ENCODE measurements around the gene GPAM. TPM values are rescaled to one million over a fixed set of nuclear protein-coding genes. Genes with fewer than 3 reads are reported as not detected.

The GPAM gene
- total RNA-seq, 1 donor from 2014 or later, result 22.2 TPM

- H3K4me1 ChIP-seq, result no peaks in the 10 kb centered on the region
- TF ChIP-seq, protein P1, sequence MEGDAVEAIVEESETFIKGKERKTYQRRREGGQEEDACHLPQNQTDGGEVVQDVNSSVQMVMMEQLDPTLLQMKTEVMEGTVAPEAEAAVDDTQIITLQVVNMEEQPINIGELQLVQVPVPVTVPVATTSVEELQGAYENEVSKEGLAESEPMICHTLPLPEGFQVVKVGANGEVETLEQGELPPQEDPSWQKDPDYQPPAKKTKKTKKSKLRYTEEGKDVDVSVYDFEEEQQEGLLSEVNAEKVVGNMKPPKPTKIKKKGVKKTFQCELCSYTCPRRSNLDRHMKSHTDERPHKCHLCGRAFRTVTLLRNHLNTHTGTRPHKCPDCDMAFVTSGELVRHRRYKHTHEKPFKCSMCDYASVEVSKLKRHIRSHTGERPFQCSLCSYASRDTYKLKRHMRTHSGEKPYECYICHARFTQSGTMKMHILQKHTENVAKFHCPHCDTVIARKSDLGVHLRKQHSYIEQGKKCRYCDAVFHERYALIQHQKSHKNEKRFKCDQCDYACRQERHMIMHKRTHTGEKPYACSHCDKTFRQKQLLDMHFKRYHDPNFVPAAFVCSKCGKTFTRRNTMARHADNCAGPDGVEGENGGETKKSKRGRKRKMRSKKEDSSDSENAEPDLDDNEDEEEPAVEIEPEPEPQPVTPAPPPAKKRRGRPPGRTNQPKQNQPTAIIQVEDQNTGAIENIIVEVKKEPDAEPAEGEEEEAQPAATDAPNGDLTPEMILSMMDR (IDR thresholded peaks at IDR 0.05; ENCODE audit: borderline replicate concordance), result no peak
- no peaks in the 10 kb centered on the region for H3K27me3 ChIP-seq (ENCODE audit: low read depth)
- no peak for DNase-seq
- H3K4me3 ChIP-seq, result no peak overlapping the region
- H3K9me3 ChIP-seq (replicated peaks), result no peaks in the 10 kb centered on the region
- H3K36me3 ChIP-seq, result peaks cover 78% of the 10 kb centered on the region
- intact Hi-C loops (cut with micrococcal nuclease), result no loop called here
- H3K27ac ChIP-seq (replicated peaks), result no peak overlapping the region
These were observed 32.0 kb downstream of the GPAM start for GRCh38 chr10:112151524-112152039.

DNA sequence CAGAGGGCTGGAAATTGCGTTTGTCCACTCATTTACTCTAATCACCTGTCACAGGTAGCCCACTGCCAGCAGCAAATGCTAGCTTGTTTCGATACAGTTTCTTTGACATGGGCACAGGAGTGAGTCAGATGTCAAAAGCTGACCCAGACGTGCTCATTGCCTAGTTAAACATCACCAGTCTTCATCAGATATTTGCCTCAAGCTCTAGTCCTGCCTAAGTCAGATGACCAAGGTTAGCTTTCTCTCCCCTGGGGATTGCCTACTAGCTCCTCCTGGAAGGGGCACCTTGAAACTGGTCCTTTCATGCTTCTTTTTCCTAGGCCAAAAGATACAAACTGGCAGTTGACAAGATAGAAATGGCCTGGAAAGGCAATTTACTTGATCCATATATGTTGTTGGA lies 35.2 kb downstream of the GPAM start:
- no peak for DNase-seq
- no peak overlapping the region for H3K4me3 ChIP-seq
- TF ChIP-seq, protein P1 (IDR thresholded peaks at IDR 0.05; ENCODE audit: borderline replicate concordance), result no peak
- intact Hi-C loops (cut with micrococcal nuclease), result no loop called here
- H3K27me3 ChIP-seq (ENCODE audit: low read depth), result no peaks in the 10 kb centered on the region
- H3K36me3 ChIP-seq, result peaks cover 46% of the 10 kb centered on the region
- no peaks in the 10 kb centered on the region for H3K4me1 ChIP-seq
- no peak overlapping the region for H3K27ac ChIP-seq (replicated peaks)
- no peaks in the 10 kb centered on the region for H3K9me3 ChIP-seq (replicated peaks)

GRCh38 chr10:112146799-112147198 lies 36.8 kb downstream of the GPAM start:
- H3K4me3 ChIP-seq, result no peak overlapping the region
- TF ChIP-seq, protein P1 (IDR thresholded peaks at IDR 0.05; ENCODE audit: borderline replicate concordance), result no peak

DNA sequence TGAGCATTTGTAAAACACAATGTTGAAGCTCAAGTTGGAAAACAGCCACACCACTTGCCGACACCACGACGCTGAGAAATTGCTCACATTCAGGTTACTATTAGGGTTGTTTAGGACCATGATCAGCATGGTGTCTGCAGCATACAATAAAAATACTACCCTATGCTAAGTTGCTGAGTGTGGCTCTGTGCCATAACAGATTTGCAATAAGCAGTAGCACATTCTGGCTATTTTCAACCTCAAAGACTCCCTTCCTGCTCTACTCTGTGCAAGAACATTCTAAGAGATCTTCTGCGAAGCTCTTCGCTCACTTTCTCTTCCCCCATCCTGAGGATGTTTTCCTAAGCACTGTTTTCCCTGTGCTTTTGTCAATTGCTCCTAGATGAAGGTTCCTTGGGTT lies 38.3 kb downstream of the GPAM start:
- no peak for DNase-seq
- H3K4me3 ChIP-seq, result no peak overlapping the region
- peaks cover 17% of the 10 kb centered on the region for H3K36me3 ChIP-seq
- H3K4me1 ChIP-seq, result no peaks in the 10 kb centered on the region
- H3K27me3 ChIP-seq (ENCODE audit: low read depth), result no peaks in the 10 kb centered on the region
- intact Hi-C loops (cut with micrococcal nuclease), result no loop called here
- no peak overlapping the region for H3K27ac ChIP-seq (replicated peaks)
- TF ChIP-seq, protein P1 (IDR thresholded peaks at IDR 0.05; ENCODE audit: borderline replicate concordance), result no peak
- no peaks in the 10 kb centered on the region for H3K9me3 ChIP-seq (replicated peaks)

More at GRCh38 chr10:112146799-112147198, 36.8 kb downstream of the GPAM start:
- intact Hi-C loops (cut with micrococcal nuclease), result no loop called here
- no peak overlapping the region for H3K27ac ChIP-seq (replicated peaks)
- H3K4me1 ChIP-seq, result no peaks in the 10 kb centered on the region
- H3K9me3 ChIP-seq (replicated peaks), result no peaks in the 10 kb centered on the region
- H3K27me3 ChIP-seq (ENCODE audit: low read depth), result no peaks in the 10 kb centered on the region
- DNase-seq, result no peak
- H3K36me3 ChIP-seq, result peaks cover 31% of the 10 kb centered on the region

DNA sequence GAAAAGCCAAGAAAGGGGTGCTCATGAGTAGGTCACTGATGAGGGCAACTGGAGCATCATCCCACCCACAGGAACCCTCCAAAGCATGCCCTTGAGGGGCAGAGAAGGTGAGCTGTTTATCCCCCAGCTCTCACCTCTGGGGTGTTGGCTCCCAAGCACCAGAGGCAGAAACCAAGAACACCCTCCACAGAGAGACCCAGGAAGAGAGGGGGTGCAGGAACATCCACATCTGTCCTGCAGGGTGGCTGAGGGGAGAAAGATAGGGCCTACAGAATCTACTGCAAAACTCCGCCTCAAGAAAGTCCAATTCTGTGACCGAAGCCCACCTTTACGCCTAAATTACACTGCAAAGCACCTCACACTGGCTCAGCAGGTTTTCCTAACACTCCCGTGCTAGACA lies 40.1 kb downstream of the GPAM start:
- H3K36me3 ChIP-seq, result peaks cover 7% of the 10 kb centered on the region
- H3K27ac ChIP-seq (replicated peaks), result no peak overlapping the region
- no peak for DNase-seq
- H3K4me3 ChIP-seq, result no peak overlapping the region
- intact Hi-C loops (cut with micrococcal nuclease), result no loop called here
- no peaks in the 10 kb centered on the region for H3K27me3 ChIP-seq (ENCODE audit: low read depth)
- H3K9me3 ChIP-seq (replicated peaks), result no peaks in the 10 kb centered on the region
- no peaks in the 10 kb centered on the region for H3K4me1 ChIP-seq
- TF ChIP-seq, protein P1 (IDR thresholded peaks at IDR 0.05; ENCODE audit: borderline replicate concordance), result no peak
